GM19395 (cell line): Measurements from ENCODE around the gene TDP1.
"Not testable (repeated sequence)": the region's sequence is repeated elsewhere in the genome, so short reads cannot be mapped to it uniquely, and the experiment has no call there.

ENCODE experiments used
- ATAC-seq: cut with Tn5 transposase; IDR thresholded peaks from one replicate; pipeline ENCODE4 v1.9.1; 2021; ENCODE audit warnings: mild to moderate bottlenecking, moderate library complexity; ENCODE audit not compliant: unreplicated experiment

The TDP1 gene

GRCh38 chr14:89986462-89987160 is 30.9 kb downstream of the TDP1 start:
- ATAC-seq, result no peak

- no peak for ATAC-seq
These were observed 31.4 kb downstream of the TDP1 start for GRCh38 chr14:89987161-89987475.

- no peak for ATAC-seq
These were observed 33.1 kb downstream of the TDP1 start for GRCh38 chr14:89988787-89989186.

GRCh38 chr14:89990218-89990617 is 34.5 kb downstream of the TDP1 start:
- no peak for ATAC-seq

GRCh38 chr14:89990623-89991275 is 35.0 kb downstream of the TDP1 start:
- ATAC-seq, result no peak

- ATAC-seq, result no peak
These were observed 36.5 kb downstream of the TDP1 start for GRCh38 chr14:89992273-89992672.

- no peak for ATAC-seq
These were observed 41.2 kb downstream of the TDP1 start for GRCh38 chr14:89996963-89997362.

- ATAC-seq, result no peak
These were observed 45.2 kb downstream of the TDP1 start for GRCh38 chr14:90000935-90001334.

GRCh38 chr14:90003526-90004307 is 48.0 kb downstream of the TDP1 start:
- no peak for ATAC-seq

- ATAC-seq, result no peak
These were observed 49.7 kb downstream of the TDP1 start for GRCh38 chr14:90005441-90005840.

GRCh38 chr14:90005939-90006530 is 50.3 kb downstream of the TDP1 start:
- ATAC-seq, result no peak

GRCh38 chr14:90017371-90017770 is 61.6 kb downstream of the TDP1 start:
- ATAC-seq, result no peak

- ATAC-seq, result no peak
These were observed 64.2 kb downstream of the TDP1 start for GRCh38 chr14:90019824-90020523.

- ATAC-seq, result no peak
These were observed 67.6 kb downstream of the TDP1 start for GRCh38 chr14:90023176-90023896.

GRCh38 chr14:90024910-90025309 is 69.2 kb downstream of the TDP1 start:
- no peak for ATAC-seq

- ATAC-seq, result not testable (repeated sequence)
These were observed 70.9 kb downstream of the TDP1 start for GRCh38 chr14:90026608-90027007.

- no peak for ATAC-seq
These were observed 72.1 kb downstream of the TDP1 start for GRCh38 chr14:90027842-90028241.

GRCh38 chr14:90034156-90034555 is 78.4 kb downstream of the TDP1 start:
- ATAC-seq, result no peak

- ATAC-seq, result no peak
These were observed 79.3 kb downstream of the TDP1 start for GRCh38 chr14:90034835-90035525.
